Activated CD8-positive, alpha-beta T cell treated with anti-CD3 and anti-CD28 coated beads for 36 hours (primary cell): Measurements from ENCODE around the gene LRP6. TPM values are rescaled to one million over a fixed set of nuclear protein-coding genes. Genes with fewer than 3 reads are reported as not detected.

ENCODE experiments used
- ATAC-seq: fragments of 200-7000 bp; cut with Tn5 transposase; one replicate; pipeline ENCODE4 v1.10.0; 2021; ENCODE audit warnings: mild to moderate bottlenecking, moderate library complexity
- CTCF ChIA-PET: fragments of 350-600 bp; sonication (Branson Sonifier 250); formaldehyde crosslinking; loops from one replicate; lab custom pipeline; 2021; ENCODE audit warnings: antibody characterized with exemption; lab: Charles Lee
- POLR2A ChIA-PET: fragments of 350-600 bp; sonication (Branson Sonifier 250); formaldehyde crosslinking; loops from one replicate; lab custom pipeline; 2021; ENCODE audit warnings: antibody characterized with exemption; lab: Charles Lee
- DNase-seq: peaks from one replicate; pipeline ENCODE4 v3.0.0-alpha.2; 2020
- H3K27ac Mint-ChIP-seq: one replicate; pipeline ENCODE4 v1.8.0; 2021; ENCODE audit warnings: mild to moderate bottlenecking, mixed read lengths
- H3K27me3 Mint-ChIP-seq: one replicate; pipeline ENCODE4 v1.8.0; 2021; ENCODE audit warnings: mixed read lengths
- H3K36me3 Mint-ChIP-seq: one replicate; pipeline ENCODE4 v1.8.0; 2021; ENCODE audit warnings: low read depth, mixed read lengths
- H3K4me1 Mint-ChIP-seq: one replicate; pipeline ENCODE4 v1.8.0; 2021; ENCODE audit warnings: low read depth, mixed read lengths
- H3K4me3 Mint-ChIP-seq: one replicate; pipeline ENCODE4 v1.8.0; 2021; ENCODE audit warnings: mild to moderate bottlenecking, moderate library complexity, mixed read lengths
- H3K9me3 Mint-ChIP-seq: one replicate; pipeline ENCODE4 v1.8.0; 2021; ENCODE audit warnings: mixed read lengths
- CTCF ChIP-seq: fragments of 200-600 bp; IDR thresholded peaks from one replicate; pipeline ENCODE4 v1.8.0; 2022; ENCODE audit warnings: antibody characterized with exemption, mild to moderate bottlenecking
- intact Hi-C: fragments of 100-400 bp; cut with micrococcal nuclease; formaldehyde crosslinking; loops from one replicate; pipeline ENCODE4 v1.10.0; 2022
- total RNA-seq, 2 experiments: library from RNA; stranded (reverse); gene quantifications; one replicate each; pipeline ENCODE4 v1.2.3, GENCODE V29; 2021

Gene LRP6
- total RNA-seq, 2 experiments from 2014 or later, result 1.3 to 2.0 TPM

- ATAC-seq (no peak), DNase-seq (no peak)
- Mint-ChIP-seq H3K27me3 (peaks cover 5% of the 10 kb centered on the region), H3K4me1 (peaks cover 7% of the 10 kb centered on the region), H3K4me3 (no peak overlapping the region), H3K27ac (no peak overlapping the region), H3K9me3 (no peaks in the 10 kb centered on the region), H3K36me3 (no peaks in the 10 kb centered on the region)
- ChIA-PET CTCF (interaction anchor here (0.6 kb wide), 1 partner anchor 1417 kb away, joined by 3 read pairs; no protein-coding TSS in a partner anchor), POLR2A (no interaction called here)
- TF ChIP-seq CTCF, result no peak
- intact Hi-C loops, result no loop called here
Observed at GRCh38 chr12:12254553-12254952, 12.3 kb downstream of the LRP6 start.

DNA sequence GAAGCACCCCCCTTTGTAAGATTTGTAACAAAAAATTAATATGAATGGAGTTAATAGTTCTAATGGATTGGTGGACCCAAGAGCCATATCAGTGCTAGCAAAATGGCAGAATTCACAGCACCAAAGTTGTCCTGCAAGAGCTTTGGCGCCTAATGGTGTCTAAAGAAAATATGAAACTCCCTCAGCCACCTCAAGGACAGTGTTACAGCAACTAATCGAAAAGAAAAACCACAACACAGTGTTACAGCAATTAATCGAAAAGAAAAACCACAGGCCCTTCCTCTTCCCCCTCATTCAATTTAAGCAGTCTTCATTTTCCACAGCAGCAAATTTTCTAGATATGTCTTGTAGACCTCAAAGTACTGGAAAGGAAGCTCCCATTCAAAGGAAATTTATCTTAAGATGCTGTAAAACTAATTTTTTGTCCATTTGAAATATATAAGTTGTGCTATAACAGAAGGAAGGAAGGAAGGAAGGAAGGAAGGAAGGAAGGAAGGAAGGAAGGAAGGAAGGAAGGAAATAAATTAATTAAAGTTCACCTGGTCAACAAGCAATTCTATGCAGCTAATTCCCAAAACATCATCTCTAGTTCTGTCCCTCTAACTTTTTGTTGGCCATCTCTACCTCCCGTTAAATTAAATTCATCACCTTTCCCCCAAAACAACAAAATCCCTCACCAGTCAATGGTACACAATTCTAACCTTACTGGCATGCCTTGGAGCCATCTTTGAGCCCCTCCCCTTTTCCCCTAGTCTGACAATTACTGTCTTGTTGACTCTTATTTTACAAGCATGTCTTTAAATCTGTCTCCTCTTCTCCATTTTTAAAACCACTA lies 17.4 kb downstream of the LRP6 start:
- TF ChIP-seq CTCF, result no peak
- CTCF ChIA-PET, result no interaction called here
- POLR2A ChIA-PET, result no interaction called here
- Mint-ChIP-seq H3K36me3 (no peaks in the 10 kb centered on the region), H3K4me3 (no peak overlapping the region), H3K27ac (no peak overlapping the region), H3K4me1 (peaks cover 12% of the 10 kb centered on the region), H3K27me3 (no peaks in the 10 kb centered on the region), H3K9me3 (no peaks in the 10 kb centered on the region)
- ATAC-seq, result no peak
- no peak for DNase-seq
- intact Hi-C loops, result no loop called here

GRCh38 chr12:12247584-12247983 lies 19.3 kb downstream of the LRP6 start:
- no peak for ATAC-seq
- CTCF ChIA-PET, result no interaction called here
- Mint-ChIP-seq H3K27ac (no peak overlapping the region), H3K27me3 (no peaks in the 10 kb centered on the region), H3K9me3 (no peaks in the 10 kb centered on the region), H3K4me1 (peaks cover 12% of the 10 kb centered on the region), H3K4me3 (no peak overlapping the region), H3K36me3 (peaks cover 4% of the 10 kb centered on the region)
- POLR2A ChIA-PET, result no interaction called here
- TF ChIP-seq CTCF, result no peak
- intact Hi-C loops, result no loop called here
- no peak for DNase-seq

- ChIA-PET CTCF (no interaction called here), POLR2A (no interaction called here)
- TF ChIP-seq CTCF, result no peak
- no peak overlapping the region for H3K27ac Mint-ChIP-seq
- peaks cover 4% of the 10 kb centered on the region for H3K36me3 Mint-ChIP-seq
- no peak for DNase-seq
- no peak overlapping the region for H3K4me3 Mint-ChIP-seq
- intact Hi-C loops, result no loop called here
- H3K9me3 Mint-ChIP-seq, result no peaks in the 10 kb centered on the region
- no peaks in the 10 kb centered on the region for H3K27me3 Mint-ChIP-seq
- ATAC-seq, result no peak
- H3K4me1 Mint-ChIP-seq, result peaks cover 3% of the 10 kb centered on the region
Observed at GRCh38 chr12:12244341-12244740, 22.5 kb downstream of the LRP6 start.

DNA sequence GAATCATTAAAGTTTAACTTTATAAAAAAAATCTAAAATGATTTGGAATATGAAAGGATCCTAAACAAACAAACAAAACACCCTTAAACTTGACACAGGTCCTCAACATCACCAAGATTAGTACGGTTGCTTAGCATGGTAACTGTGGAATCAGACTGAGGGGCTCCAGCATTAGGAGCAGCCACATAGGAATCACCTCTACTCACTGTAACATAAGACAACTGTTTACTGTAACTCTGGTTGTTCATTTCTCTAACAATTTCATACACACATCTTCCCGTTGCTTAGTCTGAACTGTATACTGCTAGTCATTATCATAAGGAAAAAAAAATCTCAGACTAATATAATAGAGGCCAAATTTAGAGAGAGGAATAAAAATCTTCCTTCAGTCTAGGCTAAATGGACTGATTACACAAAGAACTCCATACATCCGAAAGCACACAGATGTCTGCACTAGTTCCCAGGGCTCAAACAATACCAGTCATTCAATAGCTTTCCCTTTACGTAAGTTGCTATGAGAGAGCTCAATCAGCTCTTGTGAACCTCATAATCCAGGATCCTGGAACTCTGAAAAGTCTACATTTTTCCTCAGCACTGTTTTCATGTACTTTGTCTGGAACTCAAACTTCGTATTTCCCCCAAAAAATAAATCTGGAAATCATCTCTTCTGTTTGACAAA lies 26.0 kb downstream of the LRP6 start:
- CTCF ChIA-PET, result no interaction called here
- Mint-ChIP-seq H3K27me3 (no peaks in the 10 kb centered on the region), H3K9me3 (no peaks in the 10 kb centered on the region), H3K27ac (no peak overlapping the region), H3K36me3 (peaks cover 5% of the 10 kb centered on the region), H3K4me3 (no peak overlapping the region), H3K4me1 (no peaks in the 10 kb centered on the region)
- DNase-seq (no peak), ATAC-seq (no peak)
- no peak for TF ChIP-seq CTCF
- intact Hi-C loops, result no loop called here
- POLR2A ChIA-PET, result no interaction called here
